GM19395 (cell line): ENCODE measurements around the gene HERC3.

Experiments used
- ATAC-seq: cut with Tn5 transposase; IDR thresholded peaks from one replicate; pipeline ENCODE4 v1.9.1; 2021; ENCODE audit warnings: mild to moderate bottlenecking, moderate library complexity; ENCODE audit not compliant: unreplicated experiment

Gene HERC3

GRCh38 chr4:88591787-88592599, at the start of gene HERC3:
Gene HERC3 (plus strand): TSS chr4:88592480. CDS start chr4:88605824, 13,344 bp downstream.
- ATAC-seq = peak; percentile 96

GRCh38 chr4:88549815-88550214, 42.5 kb upstream of the HERC3 start:
- no peak for ATAC-seq

GRCh38 chr4:88567591-88567990, 24.7 kb upstream of the HERC3 start:
- ATAC-seq = no peak

GRCh38 chr4:88570001-88570400, 22.3 kb upstream of the HERC3 start:
- no peak for ATAC-seq

- no peak for ATAC-seq
Observed at GRCh38 chr4:88573276-88573980, 18.9 kb upstream of the HERC3 start.

- no peak for ATAC-seq
Observed at GRCh38 chr4:88573995-88574394, 18.3 kb upstream of the HERC3 start.

- no peak for ATAC-seq
Observed at GRCh38 chr4:88575186-88575585, 17.1 kb upstream of the HERC3 start.

- no peak for ATAC-seq
Observed at GRCh38 chr4:88582493-88582892, 9.8 kb upstream of the HERC3 start.

GRCh38 chr4:88583631-88584470, 8.4 kb upstream of the HERC3 start:
- ATAC-seq = no peak

GRCh38 chr4:88584471-88584900, 7.8 kb upstream of the HERC3 start:
- no peak for ATAC-seq

- no peak for ATAC-seq
Observed at GRCh38 chr4:88585917-88586316, 6.4 kb upstream of the HERC3 start.

- no peak for ATAC-seq
Observed at GRCh38 chr4:88587306-88587705, 5.0 kb upstream of the HERC3 start.

- ATAC-seq = peak; percentile 74
Observed at GRCh38 chr4:88592600-88593448, 544 bp downstream of the HERC3 start.

- no peak for ATAC-seq
Observed at GRCh38 chr4:88597970-88598660, 5.8 kb downstream of the HERC3 start.

- ATAC-seq = no peak
Observed at GRCh38 chr4:88599298-88599697, 7.0 kb downstream of the HERC3 start.

GRCh38 chr4:88599714-88600113, 7.4 kb downstream of the HERC3 start:
- ATAC-seq = no peak

GRCh38 chr4:88600176-88600838, 8.0 kb downstream of the HERC3 start:
- no peak for ATAC-seq

- no peak for ATAC-seq
Observed at GRCh38 chr4:88604978-88605678, 12.8 kb downstream of the HERC3 start.

GRCh38 chr4:88605736-88606135, 13.5 kb downstream of the HERC3 start:
- ATAC-seq = no peak
